ENCODE measurements around the gene LEKR1.

Gene LEKR1

GRCh38 chr3:156978481-156978961 lies 152.4 kb downstream of the LEKR1 start:
- no peak for DNase-seq (ENCODE audit: low read depth in 2 of 2)

- DNase-seq (ENCODE audit: low read depth in 2 of 2), result no peak
These were observed 154.9 kb downstream of the LEKR1 start for GRCh38 chr3:156981005-156981404.

GRCh38 chr3:156983559-156983958 lies 157.4 kb downstream of the LEKR1 start:
- no peak for DNase-seq (ENCODE audit: low read depth in 2 of 2)

GRCh38 chr3:156985711-156986110 lies 159.6 kb downstream of the LEKR1 start:
- DNase-seq (ENCODE audit: low read depth in 2 of 2), result no peak

GRCh38 chr3:156987946-156988345 lies 161.8 kb downstream of the LEKR1 start:
- DNase-seq (ENCODE audit: low read depth in 2 of 2), result no peak

GRCh38 chr3:156997351-156997750 lies 171.2 kb downstream of the LEKR1 start:
- DNase-seq (ENCODE audit: low read depth in 2 of 2), result no peak

GRCh38 chr3:157001221-157001957 lies 175.2 kb downstream of the LEKR1 start:
- no peak for DNase-seq (ENCODE audit: low read depth in 2 of 2)

GRCh38 chr3:157021679-157022078 lies 195.5 kb downstream of the LEKR1 start:
- no peak for DNase-seq (ENCODE audit: low read depth in 2 of 2)

- no peak for DNase-seq (ENCODE audit: low read depth in 2 of 2)
These were observed 197.1 kb downstream of the LEKR1 start for GRCh38 chr3:157023226-157023625.

- no peak for DNase-seq (ENCODE audit: low read depth in 2 of 2)
These were observed 199.9 kb downstream of the LEKR1 start for GRCh38 chr3:157026091-157026490.

- no peak for DNase-seq (ENCODE audit: low read depth in 2 of 2)
These were observed 201.9 kb downstream of the LEKR1 start for GRCh38 chr3:157027861-157028745.

GRCh38 chr3:157029365-157029790 lies 203.2 kb downstream of the LEKR1 start:
- no peak for DNase-seq (ENCODE audit: low read depth in 2 of 2)

GRCh38 chr3:157030712-157031111 lies 204.6 kb downstream of the LEKR1 start:
- DNase-seq (ENCODE audit: low read depth in 2 of 2), result no peak

GRCh38 chr3:157033001-157033400 lies 206.8 kb downstream of the LEKR1 start:
- DNase-seq (ENCODE audit: low read depth in 2 of 2), result no peak

- no peak for DNase-seq (ENCODE audit: low read depth in 2 of 2)
These were observed 214.3 kb downstream of the LEKR1 start for GRCh38 chr3:157040456-157040855.

- DNase-seq (ENCODE audit: low read depth in 2 of 2), result no peak
These were observed 216.1 kb downstream of the LEKR1 start for GRCh38 chr3:157042226-157042625.

- DNase-seq (ENCODE audit: low read depth in 2 of 2), result no peak
These were observed 217.6 kb downstream of the LEKR1 start for GRCh38 chr3:157043771-157044170.

- DNase-seq (ENCODE audit: low read depth in 2 of 2), result no peak
These were observed 219.2 kb downstream of the LEKR1 start for GRCh38 chr3:157045238-157045850.

- no peak for DNase-seq (ENCODE audit: low read depth in 2 of 2)
These were observed 220.4 kb downstream of the LEKR1 start for GRCh38 chr3:157046520-157046919.

- DNase-seq (ENCODE audit: low read depth in 2 of 2), result no peak
These were observed 224.9 kb downstream of the LEKR1 start for GRCh38 chr3:157051055-157051454.

- DNase-seq (ENCODE audit: low read depth in 2 of 2), result no peak
These were observed 225.4 kb downstream of the LEKR1 start for GRCh38 chr3:157051591-157051990.

GRCh38 chr3:157056035-157056434 lies 229.9 kb downstream of the LEKR1 start:
- DNase-seq (ENCODE audit: low read depth in 2 of 2), result no peak
